Nephron progenitor cell (in vitro differentiated cells): ENCODE data around the gene B4GALT2.
A peak's percentile ranks its signal among the peaks of the same experiment; 100 is the strongest.

Experiments used
- DNase-seq: peaks from one replicate; pipeline ENCODE4 v3.0.0; 2021
- H3K27ac Mint-ChIP-seq: 2 replicates; pipeline ENCODE4 v1.8.0; 2021; ENCODE audit warnings: mild to moderate bottlenecking, moderate library complexity, mixed read lengths
- H3K27me3 Mint-ChIP-seq: 2 replicates; pipeline ENCODE4 v1.8.0; 2021; ENCODE audit warnings: mild to moderate bottlenecking, low read depth, mixed read lengths; ENCODE audit not compliant: poor library complexity
- H3K36me3 Mint-ChIP-seq: 2 replicates; pipeline ENCODE4 v1.8.0; 2021; ENCODE audit warnings: low read depth, mixed read lengths
- H3K4me1 Mint-ChIP-seq: 2 replicates; pipeline ENCODE4 v1.8.0; 2021; ENCODE audit warnings: mixed read lengths
- H3K4me3 Mint-ChIP-seq: 2 replicates; pipeline ENCODE4 v1.8.0; 2021; ENCODE audit warnings: mild to moderate bottlenecking, moderate library complexity, mixed read lengths
- H3K9me3 Mint-ChIP-seq: 2 replicates; pipeline ENCODE4 v1.8.0; 2021; ENCODE audit warnings: mild to moderate bottlenecking, moderate library complexity, mixed read lengths
- TF ChIP-seq, protein P1 (sequence below): fragments of 200-600 bp; sonication (generic); IDR thresholded peaks from 2 replicates; pipeline ENCODE4 v1.5.0; 2021; ENCODE audit warnings: antibody characterized with exemption

Gene B4GALT2

DNA sequence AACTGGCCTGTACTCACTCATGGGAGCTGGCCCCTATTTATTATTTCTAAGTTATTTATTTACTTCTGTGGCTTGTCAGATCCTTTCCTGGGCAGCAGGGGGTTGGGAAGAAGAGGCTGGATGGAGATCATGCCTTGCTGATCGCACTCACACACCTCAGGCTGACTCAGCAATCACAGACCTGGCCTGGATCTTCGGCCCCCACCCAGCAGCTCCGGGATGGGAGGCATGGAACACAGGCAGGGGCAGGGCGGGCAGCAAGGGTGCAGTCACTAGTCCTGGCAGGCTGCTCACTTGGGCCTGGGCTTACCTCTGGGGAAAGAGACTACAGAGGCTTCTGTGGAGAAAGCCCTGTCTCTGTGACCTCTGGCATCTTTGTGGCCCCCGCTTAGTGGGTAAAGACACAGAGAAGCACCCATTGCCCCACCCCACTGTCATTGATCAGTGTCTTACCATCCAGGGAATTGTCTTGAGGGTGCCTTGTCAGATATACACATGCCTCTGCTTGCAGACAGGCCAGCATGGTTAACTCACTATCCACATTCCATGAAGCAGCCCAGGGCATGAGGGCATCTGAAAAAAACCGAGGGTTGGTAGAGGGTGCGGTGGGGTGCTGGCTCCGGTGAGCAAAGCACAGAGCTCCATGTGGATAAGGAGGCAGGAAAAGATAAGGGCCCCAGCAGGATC, 41.7 kb upstream of the B4GALT2 start:
- no peak overlapping the region for H3K27ac Mint-ChIP-seq
- H3K4me1 Mint-ChIP-seq, result peaks cover 16% of the 10 kb centered on the region
- no peaks in the 10 kb centered on the region for H3K9me3 Mint-ChIP-seq
- no peak for DNase-seq
- no peaks in the 10 kb centered on the region for H3K36me3 Mint-ChIP-seq
- peaks cover 75% of the 10 kb centered on the region for H3K27me3 Mint-ChIP-seq
- H3K4me3 Mint-ChIP-seq, result peak overlapping the region; percentile 34
- TF ChIP-seq, protein P1, sequence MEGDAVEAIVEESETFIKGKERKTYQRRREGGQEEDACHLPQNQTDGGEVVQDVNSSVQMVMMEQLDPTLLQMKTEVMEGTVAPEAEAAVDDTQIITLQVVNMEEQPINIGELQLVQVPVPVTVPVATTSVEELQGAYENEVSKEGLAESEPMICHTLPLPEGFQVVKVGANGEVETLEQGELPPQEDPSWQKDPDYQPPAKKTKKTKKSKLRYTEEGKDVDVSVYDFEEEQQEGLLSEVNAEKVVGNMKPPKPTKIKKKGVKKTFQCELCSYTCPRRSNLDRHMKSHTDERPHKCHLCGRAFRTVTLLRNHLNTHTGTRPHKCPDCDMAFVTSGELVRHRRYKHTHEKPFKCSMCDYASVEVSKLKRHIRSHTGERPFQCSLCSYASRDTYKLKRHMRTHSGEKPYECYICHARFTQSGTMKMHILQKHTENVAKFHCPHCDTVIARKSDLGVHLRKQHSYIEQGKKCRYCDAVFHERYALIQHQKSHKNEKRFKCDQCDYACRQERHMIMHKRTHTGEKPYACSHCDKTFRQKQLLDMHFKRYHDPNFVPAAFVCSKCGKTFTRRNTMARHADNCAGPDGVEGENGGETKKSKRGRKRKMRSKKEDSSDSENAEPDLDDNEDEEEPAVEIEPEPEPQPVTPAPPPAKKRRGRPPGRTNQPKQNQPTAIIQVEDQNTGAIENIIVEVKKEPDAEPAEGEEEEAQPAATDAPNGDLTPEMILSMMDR, result no peak

DNA sequence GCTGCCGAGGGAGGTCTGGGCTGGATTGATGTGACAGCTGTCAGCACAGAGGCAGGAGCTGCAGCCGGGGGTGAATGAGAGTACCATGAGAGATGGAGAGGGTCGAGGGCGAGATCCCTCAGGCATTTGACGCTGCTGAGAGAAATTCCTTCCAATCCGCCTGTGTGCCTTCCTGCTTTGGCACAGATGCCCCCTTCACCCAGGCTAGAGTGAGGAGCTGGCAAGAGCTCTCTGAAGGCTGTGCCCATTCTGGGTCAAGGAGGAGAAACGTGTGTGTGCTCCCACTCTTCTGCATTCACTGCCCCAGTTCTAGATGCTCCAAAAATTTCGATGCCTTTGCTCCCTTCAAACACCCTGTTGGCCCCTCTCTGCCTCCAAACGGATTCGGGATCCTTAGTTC, 40.6 kb upstream of the B4GALT2 start:
- peaks cover 6% of the 10 kb centered on the region for H3K4me1 Mint-ChIP-seq
- TF ChIP-seq, protein P1, result no peak
- no peak overlapping the region for H3K27ac Mint-ChIP-seq
- no peak overlapping the region for H3K4me3 Mint-ChIP-seq
- no peak for DNase-seq
- no peaks in the 10 kb centered on the region for H3K36me3 Mint-ChIP-seq
- peaks cover 69% of the 10 kb centered on the region for H3K27me3 Mint-ChIP-seq
- no peaks in the 10 kb centered on the region for H3K9me3 Mint-ChIP-seq

- no peak overlapping the region for H3K27ac Mint-ChIP-seq
- no peak overlapping the region for H3K4me3 Mint-ChIP-seq
- peaks cover 69% of the 10 kb centered on the region for H3K27me3 Mint-ChIP-seq
- no peaks in the 10 kb centered on the region for H3K36me3 Mint-ChIP-seq
- TF ChIP-seq, protein P1, result no peak
- no peak for DNase-seq
- H3K4me1 Mint-ChIP-seq, result peaks cover under 1% of the 10 kb centered on the region
- H3K9me3 Mint-ChIP-seq, result no peaks in the 10 kb centered on the region
These were observed 40.0 kb upstream of the B4GALT2 start for GRCh38 chr1:43938892-43939587.

DNA sequence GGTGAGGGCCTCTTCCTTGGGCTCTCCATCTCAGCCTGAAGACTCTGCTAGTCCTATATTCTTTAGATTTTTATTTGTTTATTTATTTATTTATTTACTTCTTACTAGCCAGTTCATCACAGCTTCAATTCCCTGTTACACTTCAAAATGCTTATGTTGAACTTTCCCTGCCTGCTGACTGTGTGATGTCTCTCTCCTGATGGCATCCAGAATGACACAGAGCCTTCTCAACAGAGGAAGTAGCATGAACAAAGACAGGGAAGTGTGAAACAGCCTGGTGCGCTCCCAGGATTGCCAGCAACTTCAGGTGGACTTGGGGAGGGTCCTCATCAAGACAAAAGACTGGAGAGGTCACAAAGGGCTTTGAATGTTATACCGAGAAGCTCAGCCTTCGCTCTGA, 36.6 kb upstream of the B4GALT2 start:
- Mint-ChIP-seq H3K4me3 (no peak overlapping the region), H3K9me3 (no peaks in the 10 kb centered on the region), H3K27me3 (peaks cover 42% of the 10 kb centered on the region), H3K36me3 (no peaks in the 10 kb centered on the region), H3K4me1 (peaks cover 18% of the 10 kb centered on the region), H3K27ac (no peak overlapping the region)
- TF ChIP-seq, protein P1, result no peak
- DNase-seq, result no peak

- Mint-ChIP-seq H3K27me3 (peaks cover 17% of the 10 kb centered on the region), H3K9me3 (no peaks in the 10 kb centered on the region), H3K4me3 (no peak overlapping the region), H3K27ac (no peak overlapping the region), H3K4me1 (peaks cover 34% of the 10 kb centered on the region), H3K36me3 (no peaks in the 10 kb centered on the region)
- DNase-seq, result no peak
- TF ChIP-seq, protein P1, result no peak
These were observed 34.1 kb upstream of the B4GALT2 start for GRCh38 chr1:43944860-43945259.
